ENCODE measurements around the gene MAD1L1.

The MAD1L1 gene

DNA sequence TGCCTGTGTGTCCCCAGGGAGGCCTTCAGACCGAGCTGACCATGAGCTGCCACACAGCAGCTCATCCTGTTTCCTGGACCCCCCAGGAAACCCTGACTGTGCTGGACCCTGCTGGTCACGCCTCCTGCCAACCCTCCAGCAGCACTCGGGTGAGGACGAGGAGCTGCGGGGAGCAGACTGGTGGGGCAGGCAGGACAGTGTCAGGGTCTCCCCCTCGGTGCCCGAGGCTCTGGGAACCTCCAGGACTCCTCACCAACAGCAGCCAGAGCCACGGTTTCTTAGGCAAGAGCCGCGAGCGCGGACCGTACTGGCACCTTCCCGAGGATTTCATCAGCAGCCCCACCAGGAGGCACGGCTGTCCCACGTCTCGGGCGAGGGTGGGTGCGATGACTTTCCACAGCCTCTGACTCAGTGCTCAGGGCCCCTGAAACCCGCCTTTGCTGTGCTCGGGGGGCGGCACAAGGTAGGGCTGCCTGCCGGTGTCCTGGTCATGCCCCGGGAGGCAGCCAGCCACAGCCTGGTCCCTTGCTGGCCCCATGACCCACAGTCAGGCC lies 375.8 kb downstream of the MAD1L1 start:
- no peak overlapping the region for H2AFZ ChIP-seq (ENCODE audit: low read depth, low read length, severe bottlenecking)
- no peaks in the 10 kb centered on the region for H3K9me3 ChIP-seq (ENCODE audit: insufficient read depth, low read length)
- H4K20me1 ChIP-seq (ENCODE audit: low read depth, low read length) = no peaks in the 10 kb centered on the region
- no peak overlapping the region for H3K9ac ChIP-seq (ENCODE audit: low read length)
- H3K4me2 ChIP-seq (ENCODE audit: low read depth, low read length, poor library complexity, severe bottlenecking) = no peak overlapping the region
- H3K27ac ChIP-seq (ENCODE audit: low read depth, low read length) = no peak overlapping the region
- no peaks in the 10 kb centered on the region for H3K27me3 ChIP-seq (ENCODE audit: low read length)
- H3K4me3 ChIP-seq (ENCODE audit: insufficient read depth, low read length, poor library complexity, severe bottlenecking) = no peak overlapping the region
- H3F3A ChIP-seq (ENCODE audit: insufficient read depth) = no peaks in the 10 kb centered on the region
- TF ChIP-seq, protein P1, sequence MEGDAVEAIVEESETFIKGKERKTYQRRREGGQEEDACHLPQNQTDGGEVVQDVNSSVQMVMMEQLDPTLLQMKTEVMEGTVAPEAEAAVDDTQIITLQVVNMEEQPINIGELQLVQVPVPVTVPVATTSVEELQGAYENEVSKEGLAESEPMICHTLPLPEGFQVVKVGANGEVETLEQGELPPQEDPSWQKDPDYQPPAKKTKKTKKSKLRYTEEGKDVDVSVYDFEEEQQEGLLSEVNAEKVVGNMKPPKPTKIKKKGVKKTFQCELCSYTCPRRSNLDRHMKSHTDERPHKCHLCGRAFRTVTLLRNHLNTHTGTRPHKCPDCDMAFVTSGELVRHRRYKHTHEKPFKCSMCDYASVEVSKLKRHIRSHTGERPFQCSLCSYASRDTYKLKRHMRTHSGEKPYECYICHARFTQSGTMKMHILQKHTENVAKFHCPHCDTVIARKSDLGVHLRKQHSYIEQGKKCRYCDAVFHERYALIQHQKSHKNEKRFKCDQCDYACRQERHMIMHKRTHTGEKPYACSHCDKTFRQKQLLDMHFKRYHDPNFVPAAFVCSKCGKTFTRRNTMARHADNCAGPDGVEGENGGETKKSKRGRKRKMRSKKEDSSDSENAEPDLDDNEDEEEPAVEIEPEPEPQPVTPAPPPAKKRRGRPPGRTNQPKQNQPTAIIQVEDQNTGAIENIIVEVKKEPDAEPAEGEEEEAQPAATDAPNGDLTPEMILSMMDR (IDR thresholded peaks at IDR 0.05; ENCODE audit: insufficient read depth, low read length, poor library complexity, severe bottlenecking) = no peak
- no peak for TF ChIP-seq EZH2phosphoT487 (conservative IDR thresholded peaks at IDR 0.05; ENCODE audit: low read length)
- H3K9me2 ChIP-seq (replicated peaks; ENCODE audit: insufficient read depth, low read length) = no peaks in the 10 kb centered on the region
- no peaks in the 10 kb centered on the region for H3K79me2 ChIP-seq (ENCODE audit: insufficient read depth, low read length)
- H3K36me3 ChIP-seq (ENCODE audit: low read length) = no peaks in the 10 kb centered on the region

DNA sequence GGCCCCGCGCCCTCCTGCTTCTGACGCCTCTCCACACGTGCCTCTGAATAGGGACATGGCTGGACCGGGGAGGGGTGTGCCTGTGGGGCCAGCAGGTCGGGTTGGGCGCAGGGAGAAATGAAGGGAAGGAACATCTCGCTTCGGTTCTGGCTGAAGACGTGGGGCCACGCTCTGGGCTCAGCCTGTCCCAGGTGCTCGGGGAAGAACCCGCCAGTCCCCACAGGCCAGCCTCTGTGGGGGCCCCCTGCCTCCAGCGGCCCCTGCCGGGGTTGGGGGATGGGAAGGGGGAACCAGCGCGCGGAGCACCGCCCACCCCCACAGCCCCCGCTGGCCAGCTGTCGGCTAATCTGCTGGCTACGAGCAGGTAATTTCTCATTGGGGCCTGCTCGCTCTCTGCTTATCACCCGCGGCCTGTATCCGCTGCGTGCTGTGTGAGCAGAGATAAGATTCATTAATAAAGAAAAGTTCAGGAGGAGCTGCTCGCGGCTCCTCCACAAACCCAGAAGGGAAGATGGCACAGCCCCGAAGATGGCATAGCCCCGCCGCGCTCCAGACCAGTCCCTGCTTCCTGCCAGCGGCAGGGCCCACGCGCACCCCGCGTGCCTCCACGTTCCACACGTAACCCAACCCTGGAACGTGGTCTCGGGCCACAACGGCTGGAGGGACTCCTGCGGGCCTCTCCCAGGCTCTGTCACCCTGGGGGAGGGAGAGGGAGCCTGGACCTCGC lies 376.4 kb downstream of the MAD1L1 start:
- Histone ChIP-seq H3F3A (ENCODE audit: insufficient read depth) (no peaks in the 10 kb centered on the region), H3K36me3 (ENCODE audit: low read length) (no peaks in the 10 kb centered on the region), H3K4me3 (ENCODE audit: insufficient read depth, low read length, poor library complexity, severe bottlenecking) (no peak overlapping the region), H3K9me3 (ENCODE audit: insufficient read depth, low read length) (no peaks in the 10 kb centered on the region), H3K27me3 (ENCODE audit: low read length) (no peaks in the 10 kb centered on the region), H3K4me2 (ENCODE audit: low read depth, low read length, poor library complexity, severe bottlenecking) (no peak overlapping the region), H2AFZ (ENCODE audit: low read depth, low read length, severe bottlenecking) (no peak overlapping the region), H3K9ac (ENCODE audit: low read length) (no peak overlapping the region), H3K9me2 (replicated peaks; ENCODE audit: insufficient read depth, low read length) (no peaks in the 10 kb centered on the region), H3K79me2 (ENCODE audit: insufficient read depth, low read length) (no peaks in the 10 kb centered on the region), H3K27ac (ENCODE audit: low read depth, low read length) (no peak overlapping the region), H4K20me1 (ENCODE audit: low read depth, low read length) (no peaks in the 10 kb centered on the region)
- no peak for TF ChIP-seq EZH2phosphoT487 (conservative IDR thresholded peaks at IDR 0.05; ENCODE audit: low read length)
- TF ChIP-seq, protein P1 (IDR thresholded peaks at IDR 0.05; ENCODE audit: insufficient read depth, low read length, poor library complexity, severe bottlenecking) = no peak

DNA sequence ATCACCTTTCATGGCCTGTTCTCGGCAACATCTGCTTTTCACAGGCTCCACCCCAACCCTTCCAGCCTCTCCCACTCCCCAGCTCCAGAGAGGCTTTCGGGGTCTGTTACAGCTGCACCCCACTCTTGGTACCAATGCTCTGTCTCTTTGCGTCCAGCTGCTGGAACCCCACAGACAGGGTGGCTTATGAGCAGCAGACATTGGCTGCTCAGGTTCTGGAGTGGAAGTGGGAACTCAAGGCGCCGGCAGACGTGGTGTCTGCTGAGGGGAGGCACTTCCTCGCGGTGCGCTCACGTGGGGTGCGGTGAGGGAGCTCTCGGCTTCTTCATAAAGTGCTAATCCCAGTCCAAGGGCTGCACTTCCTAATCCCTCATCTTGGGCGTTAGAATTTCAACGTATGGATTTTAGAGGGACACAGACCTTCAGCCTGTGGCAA lies 377.0 kb downstream of the MAD1L1 start:
- Histone ChIP-seq H3K9me3 (ENCODE audit: insufficient read depth, low read length) (no peaks in the 10 kb centered on the region), H3K9ac (ENCODE audit: low read length) (no peak overlapping the region), H3K36me3 (ENCODE audit: low read length) (no peaks in the 10 kb centered on the region), H3F3A (ENCODE audit: insufficient read depth) (no peaks in the 10 kb centered on the region), H3K27me3 (ENCODE audit: low read length) (no peaks in the 10 kb centered on the region), H3K4me2 (ENCODE audit: low read depth, low read length, poor library complexity, severe bottlenecking) (no peak overlapping the region), H2AFZ (ENCODE audit: low read depth, low read length, severe bottlenecking) (no peak overlapping the region), H3K27ac (ENCODE audit: low read depth, low read length) (no peak overlapping the region), H4K20me1 (ENCODE audit: low read depth, low read length) (no peaks in the 10 kb centered on the region), H3K9me2 (replicated peaks; ENCODE audit: insufficient read depth, low read length) (no peaks in the 10 kb centered on the region), H3K79me2 (ENCODE audit: insufficient read depth, low read length) (no peaks in the 10 kb centered on the region), H3K4me3 (ENCODE audit: insufficient read depth, low read length, poor library complexity, severe bottlenecking) (no peak overlapping the region)
- no peak for TF ChIP-seq EZH2phosphoT487 (conservative IDR thresholded peaks at IDR 0.05; ENCODE audit: low read length)
- TF ChIP-seq, protein P1 (IDR thresholded peaks at IDR 0.05; ENCODE audit: insufficient read depth, low read length, poor library complexity, severe bottlenecking) = no peak
